H9 (cell line): ENCODE measurements around the gene SLC6A2. TPM values are rescaled to one million over a fixed set of nuclear protein-coding genes. Genes with fewer than 3 reads are reported as not detected.

Experiments used
- DNase-seq: peaks from one replicate; pipeline ENCODE4 v3.0.0-alpha.2; 2017
- H2AFZ ChIP-seq: one replicate; pipeline ENCODE4 v1.6.1; 2013; ENCODE audit warnings: mild to moderate bottlenecking, low read length, control low read depth, moderate library complexity
- H2AK5ac ChIP-seq: 2 replicates; pipeline ENCODE4 v1.6.1; 2013; ENCODE audit warnings: low read length, control low read depth, mixed read lengths; ENCODE audit not compliant: insufficient read length
- H2BK120ac ChIP-seq: one replicate; pipeline ENCODE4 v1.6.1; 2013; ENCODE audit warnings: low read depth, mild to moderate bottlenecking, low read length, control low read depth, inconsistent platforms; ENCODE audit not compliant: poor library complexity, severe bottlenecking
- H2BK12ac ChIP-seq: 2 replicates; pipeline ENCODE4 v1.6.1; 2013; ENCODE audit warnings: low read length, control low read depth, mixed read lengths, low read depth; ENCODE audit not compliant: insufficient read length
- H2BK15ac ChIP-seq: 2 replicates; pipeline ENCODE4 v1.6.1; 2013; ENCODE audit warnings: low read depth, low read length, control low read depth
- H2BK20ac ChIP-seq: one replicate; pipeline ENCODE4 v1.6.1; 2013; ENCODE audit warnings: low read depth, mild to moderate bottlenecking, low read length, control low read depth, inconsistent platforms; ENCODE audit not compliant: poor library complexity, severe bottlenecking
- H2BK5ac ChIP-seq: 2 replicates; pipeline ENCODE4 v1.6.1; 2013; ENCODE audit warnings: low read length, control low read depth, mixed read lengths; ENCODE audit not compliant: insufficient read length
- H3K14ac ChIP-seq: 2 replicates; pipeline ENCODE4 v1.6.1; 2013; ENCODE audit warnings: low read length, control low read depth; ENCODE audit not compliant: insufficient read depth
- H3K18ac ChIP-seq: 2 replicates; pipeline ENCODE4 v1.6.1; 2013; ENCODE audit warnings: low read depth, mild to moderate bottlenecking, mixed read lengths, low read length, control low read depth; ENCODE audit not compliant: insufficient read length
- H3K23ac ChIP-seq: 2 replicates; pipeline ENCODE4 v1.6.1; 2013; ENCODE audit warnings: low read length, control low read depth, mixed read lengths, low read depth; ENCODE audit not compliant: insufficient read length
- H3K23me2 ChIP-seq: 2 replicates; pipeline ENCODE4 v1.6.1; 2013; ENCODE audit warnings: low read depth, mild to moderate bottlenecking, mixed read lengths, low read length, control low read depth; ENCODE audit not compliant: insufficient read length, poor library complexity, severe bottlenecking
- H3K27ac ChIP-seq: 2 replicates; pipeline ENCODE4 v1.5.1; 2013; ENCODE audit warnings: low read length, control low read depth, mixed read lengths, low read depth; ENCODE audit not compliant: insufficient read length
- H3K27me3 ChIP-seq: 2 replicates; pipeline ENCODE4 v1.6.1; 2013; ENCODE audit warnings: low read length, control low read depth, inconsistent platforms; ENCODE audit not compliant: insufficient read depth
- H3K4ac ChIP-seq: 2 replicates; pipeline ENCODE4 v1.6.1; 2013; ENCODE audit warnings: low read depth, mild to moderate bottlenecking, control low read depth, inconsistent platforms, low read length, moderate library complexity
- H3K4me1 ChIP-seq: 2 replicates; pipeline ENCODE4 v1.6.1; 2013; ENCODE audit warnings: low read length, control low read depth, inconsistent platforms; ENCODE audit not compliant: insufficient read depth
- H3K4me2 ChIP-seq: 2 replicates; pipeline ENCODE4 v1.6.1; 2013; ENCODE audit warnings: low read length, control low read depth, mixed read lengths; ENCODE audit not compliant: insufficient read length, insufficient read depth
- H3K56ac ChIP-seq: 2 replicates; pipeline ENCODE4 v1.6.1; 2013; ENCODE audit warnings: low read depth, mild to moderate bottlenecking, mixed read lengths, low read length, control low read depth; ENCODE audit not compliant: insufficient read length
- H3K79me1 ChIP-seq: 2 replicates; pipeline ENCODE4 v1.6.1; 2013; ENCODE audit warnings: low read depth, mild to moderate bottlenecking, moderate library complexity, low read length, control low read depth, inconsistent platforms; ENCODE audit not compliant: insufficient read depth, poor library complexity, severe bottlenecking
- H3K79me2 ChIP-seq: 2 replicates; pipeline ENCODE4 v1.6.1; 2013; ENCODE audit warnings: low read length, control low read depth, inconsistent platforms; ENCODE audit not compliant: insufficient read depth
- H3K9ac ChIP-seq: 2 replicates; pipeline ENCODE4 v1.6.1; 2013; ENCODE audit warnings: low read length, control low read depth, mixed read lengths; ENCODE audit not compliant: insufficient read length; ENCODE audit errors: extremely low read depth
- H3K9me3 ChIP-seq: one replicate; pipeline ENCODE4 v1.6.1; 2013; ENCODE audit warnings: low read depth, low read length, inconsistent platforms; ENCODE audit not compliant: control insufficient read depth
- H3T11ph ChIP-seq: one replicate; pipeline ENCODE4 v1.6.1; 2013; ENCODE audit warnings: mild to moderate bottlenecking, low read length, control low read depth, inconsistent platforms
- H4K20me1 ChIP-seq: one replicate; pipeline ENCODE4 v1.6.1; 2013; ENCODE audit not compliant: control insufficient read depth, insufficient read length, insufficient read depth
- H4K5ac ChIP-seq: 2 replicates; pipeline ENCODE4 v1.6.1; 2013; ENCODE audit warnings: low read depth, mild to moderate bottlenecking, mixed read lengths, low read length, control low read depth; ENCODE audit not compliant: insufficient read length
- H4K8ac ChIP-seq: replicated peaks from 2 replicates; pipeline ENCODE4 v1.6.1; 2013; ENCODE audit warnings: low read length, control low read depth, mixed read lengths, low read depth; ENCODE audit not compliant: insufficient read length
- H4K91ac ChIP-seq: 2 replicates; pipeline ENCODE4 v1.6.1; 2013; ENCODE audit warnings: low read depth, mild to moderate bottlenecking, moderate library complexity, mixed read lengths, low read length, control low read depth; ENCODE audit not compliant: insufficient read length
- H3K27ac Mint-ChIP-seq, 3 experiments: 2 replicates in 2 of 3; 3 replicates in 1 of 3; pipeline ENCODE4 v1.8.0; 2020 to 2021; ENCODE audit warnings: mixed read lengths in 3 of 3, mild to moderate bottlenecking in 1 of 3, moderate library complexity in 1 of 3
- H3K27me3 Mint-ChIP-seq: 2 replicates; pipeline ENCODE4 v1.8.0; 2021; ENCODE audit warnings: low read depth, mild to moderate bottlenecking, moderate library complexity, mixed read lengths
- H3K36me3 Mint-ChIP-seq, 3 experiments: 2 replicates in 2 of 3; 3 replicates in 1 of 3; pipeline ENCODE4 v1.8.0; 2020 to 2021; ENCODE audit warnings: low read depth in 3 of 3, mixed read lengths in 3 of 3; ENCODE audit not compliant: insufficient read depth in 1 of 3
- H3K4me1 Mint-ChIP-seq, 2 experiments: 2 replicates each; pipeline ENCODE4 v1.8.0; 2020; ENCODE audit warnings: mixed read lengths in 2 of 2
- H3K4me3 Mint-ChIP-seq, 2 experiments: 2 replicates in 1 of 2; 3 replicates in 1 of 2; pipeline ENCODE4 v1.8.0; 2020 to 2021; ENCODE audit warnings: mild to moderate bottlenecking in 2 of 2, mixed read lengths in 2 of 2, moderate library complexity in 1 of 2
- H3K9me3 Mint-ChIP-seq, 2 experiments: 2 replicates in 1 of 2; 3 replicates in 1 of 2; pipeline ENCODE4 v1.8.0; 2020; ENCODE audit warnings: mild to moderate bottlenecking in 2 of 2, mixed read lengths in 2 of 2, moderate library complexity in 1 of 2
- CTCF ChIP-seq: fragments of 200-600 bp; sonication (generic); conservative IDR thresholded peaks from 3 replicates; pipeline ENCODE4 v1.8.0; 2021; ENCODE audit warnings: antibody characterized with exemption, mild to moderate bottlenecking
- WGBS: extraction: QIAGEN DNeasy Blood & Tissue Kit; methylation state at CpG from one replicate; pipeline ENCODE4 v1.1.7; 2013; ENCODE audit warnings: missing lambda C conversion rate, low lambda C conversion rate, mixed read lengths; ENCODE audit not compliant: insufficient read length; ENCODE audit errors: extremely low coverage; 5-methylcytosine and 5-hydroxymethylcytosine counted together
- total RNA-seq: library from RNA; stranded (reverse); gene quantifications from 2 replicates; pipeline ENCODE4 v1.2.1, GENCODE V29; 2021

The SLC6A2 gene
- total RNA-seq, 1 experiment from 2014 or later: 0.24 TPM

GRCh38 chr16:55622930-55623561 is 32.7 kb upstream of the SLC6A2 start:
- Histone ChIP-seq H3K27ac (no peak overlapping the region), H2BK12ac (peak overlapping the region; percentile 10), H3K9me3 (no peaks in the 10 kb centered on the region), H3K14ac (0 out of 2 replicates have a peak overlapping the region, but pooled peaks have one; percentile 25), H4K5ac (no peak overlapping the region), H2BK120ac (no peak overlapping the region), H3K56ac (no peak overlapping the region), H3K79me1 (no peaks in the 10 kb centered on the region), H4K91ac (no peak overlapping the region), H4K8ac (no peak overlapping the region), H3T11ph (no peak overlapping the region), H3K23me2 (no peaks in the 10 kb centered on the region), H3K4me2 (no peak overlapping the region), H4K20me1 (no peaks in the 10 kb centered on the region), H3K27me3 (no peaks in the 10 kb centered on the region), H3K18ac (peak overlapping the region; percentile 46), H3K79me2 (no peaks in the 10 kb centered on the region), H2AK5ac (no peak overlapping the region), H2BK20ac (no peak overlapping the region), H2BK15ac (no peak overlapping the region), H3K9ac (no peak overlapping the region), H2BK5ac (no peak overlapping the region), H3K4ac (no peak overlapping the region), H2AFZ (peak overlapping the region; percentile 18), H3K23ac (no peak overlapping the region), H3K4me1 (no peaks in the 10 kb centered on the region)
- H3K4me3 Mint-ChIP-seq: no peak overlapping the region
- H3K9me3 Mint-ChIP-seq: peaks cover 4% of the 10 kb centered on the region in 2 experiments; a peak in 4 of 5 replicates
- H3K36me3 Mint-ChIP-seq: peaks cover 0 to 8% (median 3%) of the 10 kb centered on the region in 3 experiments; a peak in 2 of 7 replicates
- peak; percentile 84 for DNase-seq
- TF ChIP-seq CTCF: peak; percentile 74
- WGBS: no CpG with 5 or more reads among the region's 8 CpGs
- peaks cover 19% of the 10 kb centered on the region in 2 experiments for H3K4me1 Mint-ChIP-seq
- H3K27ac Mint-ChIP-seq: peak overlapping the region in 1 of 3 experiments; percentile 41; a peak in 1 of 7 replicates
- peaks cover 22% of the 10 kb centered on the region for H3K27me3 Mint-ChIP-seq
